NCI-H2196 (cell line): ENCODE data around the gene CDK14.

Experiments used
- DNase-seq: peaks from one replicate; lab custom pipeline; 2025; ENCODE audit not compliant: unreplicated experiment; lab: John Stamatoyannopoulos, UW

CDK14 gene

DNA sequence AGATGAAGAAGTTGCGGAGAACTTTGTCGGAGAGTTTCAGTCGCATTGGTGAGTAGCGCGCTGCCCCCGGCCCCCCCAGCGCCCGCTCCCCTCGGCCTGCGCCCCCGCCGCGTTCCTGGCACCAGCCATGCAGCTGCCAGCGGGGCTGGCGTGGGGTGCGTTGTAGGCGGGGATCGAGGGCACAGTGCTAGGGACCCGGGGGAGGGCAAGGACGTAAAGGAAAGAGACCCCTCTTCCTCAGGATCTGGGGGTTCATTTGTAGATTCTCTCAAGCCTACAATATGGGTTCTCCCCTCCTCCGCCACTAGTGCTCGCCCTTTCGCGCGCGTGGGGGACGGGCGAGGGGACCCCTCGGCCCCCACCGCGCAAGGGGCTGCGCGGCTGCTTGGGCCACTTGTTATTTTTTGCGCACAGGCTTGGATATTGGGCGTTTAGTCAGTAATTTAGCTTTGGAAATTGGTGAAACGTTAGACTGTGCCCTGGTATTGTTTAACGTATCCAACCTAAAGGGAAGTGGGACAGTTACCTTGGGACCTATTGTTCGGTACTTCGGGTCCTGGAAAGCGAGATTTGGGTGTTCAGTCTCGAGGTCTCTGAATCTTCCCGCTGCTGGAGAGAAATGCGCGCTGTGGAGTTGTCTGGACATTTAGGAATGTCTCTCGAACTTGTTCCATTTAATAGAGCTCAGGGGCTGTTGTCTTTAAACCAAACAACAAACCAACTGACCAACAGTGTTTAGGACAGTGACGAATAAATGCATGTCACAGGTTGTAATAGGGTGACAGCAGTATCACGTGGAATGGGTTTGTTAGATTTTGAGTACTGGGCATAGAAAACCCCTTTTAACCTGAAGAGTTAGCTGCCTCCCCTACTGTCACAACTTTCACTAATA, 796 bp downstream of the CDK14 start:
- DNase-seq, result no peak

- no peak for DNase-seq
Measured at GRCh38 chr7:90597563-90598253, 1.6 kb downstream of the CDK14 start.

DNA sequence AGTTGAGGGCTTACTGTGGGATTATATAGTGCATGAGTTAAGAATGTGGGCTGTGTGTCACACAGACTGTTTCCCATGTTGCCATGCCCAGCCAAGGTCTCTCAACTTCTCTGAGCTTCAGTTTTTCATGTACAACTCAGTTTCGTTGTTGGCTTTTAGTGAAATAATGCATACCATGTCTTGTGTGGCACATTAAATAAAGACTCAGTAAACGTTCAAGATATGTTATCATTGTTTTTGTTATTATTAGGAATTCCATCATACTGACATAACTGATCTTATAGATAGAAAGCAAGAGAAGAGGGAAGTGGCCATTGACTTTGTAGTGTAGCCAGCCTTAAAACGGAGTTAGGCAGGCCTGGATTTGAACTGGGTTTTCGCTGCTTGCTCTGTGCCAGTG, 2.9 kb downstream of the CDK14 start:
- no peak for DNase-seq

DNA sequence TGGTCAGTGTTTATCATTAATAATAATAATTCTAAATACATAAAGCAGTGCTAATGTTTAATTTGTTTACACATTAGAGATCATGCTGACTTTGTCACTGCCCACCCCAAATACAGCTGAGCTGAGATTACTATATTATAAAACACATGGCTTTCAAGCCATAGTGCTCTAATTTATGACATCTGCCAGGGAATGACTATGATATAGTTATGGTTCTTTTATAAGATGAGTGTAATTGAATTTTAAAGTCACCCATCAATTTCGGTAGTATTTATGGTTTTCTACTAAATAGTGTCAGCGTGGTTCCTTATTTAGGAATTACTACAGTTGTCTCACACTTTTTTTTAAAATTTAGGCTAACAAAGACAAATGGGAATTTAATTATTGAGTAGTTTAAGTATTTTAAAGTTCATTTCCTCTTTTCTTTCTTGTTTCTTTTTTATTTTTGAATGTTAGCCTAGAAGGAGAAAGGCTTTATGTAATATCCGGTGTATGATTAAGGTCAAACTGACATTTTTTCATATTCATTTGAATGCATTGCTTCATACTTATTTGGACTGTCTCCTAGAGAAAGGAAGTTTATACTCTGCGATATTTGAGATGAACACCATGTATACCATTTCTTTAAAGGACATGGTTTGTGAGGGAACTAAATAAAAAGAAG, 3.9 kb downstream of the CDK14 start:
- DNase-seq, result no peak

DNA sequence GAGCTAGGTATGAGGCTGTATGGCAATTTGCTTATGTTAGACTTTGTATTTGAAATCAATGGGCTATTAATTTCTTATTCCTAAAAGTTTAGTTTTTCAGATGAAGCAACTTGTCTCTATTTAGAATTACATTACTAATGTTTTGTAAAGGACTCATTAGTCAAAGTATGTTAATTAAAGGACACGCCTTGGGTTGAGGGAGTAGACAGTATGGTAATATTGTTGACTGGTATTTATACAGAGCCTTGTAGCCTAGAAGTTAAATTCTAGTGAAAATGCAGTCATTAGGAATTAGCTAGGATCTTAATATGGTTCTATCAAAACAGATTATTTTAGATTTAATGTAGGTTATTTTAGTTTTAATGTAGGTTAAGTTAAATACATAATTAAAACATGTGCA, 6.2 kb downstream of the CDK14 start:
- no peak for DNase-seq

DNA sequence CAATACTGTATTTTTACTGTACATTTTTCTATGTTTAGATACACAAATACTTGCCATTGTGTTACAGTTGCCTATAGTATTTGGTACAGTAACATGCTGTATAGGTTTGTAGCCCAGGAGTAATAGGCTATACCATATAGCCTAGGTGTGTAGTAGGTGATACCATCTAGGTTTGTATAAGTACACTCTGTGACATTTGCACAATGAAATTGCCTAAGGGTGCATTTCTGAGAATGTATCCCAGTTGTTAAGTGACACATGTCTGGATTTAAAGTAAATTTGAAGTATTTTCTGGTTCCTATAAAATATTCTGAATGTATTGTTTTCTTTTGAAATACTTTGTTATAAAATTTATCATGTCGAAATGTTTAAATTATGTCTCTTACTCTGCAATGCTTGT, 7.2 kb downstream of the CDK14 start:
- DNase-seq, result no peak

DNA sequence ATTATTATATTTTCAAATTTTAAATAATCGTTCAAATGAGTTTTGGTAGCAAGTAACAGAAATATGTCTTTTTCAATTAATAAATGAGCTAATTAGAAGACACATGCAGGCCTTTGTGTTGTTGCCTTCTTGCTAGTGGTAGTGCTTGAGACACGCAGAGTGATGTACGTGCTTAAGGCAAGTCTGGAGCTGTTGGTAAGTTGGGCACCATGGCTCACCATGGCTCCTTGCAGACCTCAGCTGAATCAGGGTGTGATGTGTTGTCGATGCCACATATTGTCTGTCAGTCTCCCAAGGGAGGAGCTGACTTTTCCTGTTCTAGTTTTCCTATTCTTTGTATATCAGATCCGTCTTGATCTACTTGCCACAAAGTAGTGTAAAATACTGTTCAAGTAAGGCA, 8.3 kb downstream of the CDK14 start:
- DNase-seq, result no peak

DNA sequence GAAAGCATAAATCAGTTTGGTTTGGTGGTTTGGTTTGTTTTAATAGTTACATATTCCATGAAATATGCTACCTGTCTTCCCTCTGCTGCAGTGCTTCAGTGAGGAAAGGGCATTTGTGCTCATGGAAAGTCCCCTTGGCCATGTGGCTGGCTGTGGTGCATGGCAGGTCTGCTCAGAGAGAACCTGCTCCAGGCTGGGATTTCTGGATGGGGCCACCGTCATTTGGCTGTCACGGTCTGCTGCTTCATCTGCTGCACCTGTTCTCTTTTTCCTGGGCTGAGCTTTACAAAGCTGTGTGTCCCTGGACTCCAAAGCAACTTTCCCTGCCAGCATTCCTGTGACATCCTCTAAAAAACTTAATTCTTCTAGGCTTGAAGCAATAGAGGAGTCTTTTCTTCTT, 8.9 kb downstream of the CDK14 start:
- DNase-seq, result peak; percentile 51

GRCh38 chr7:90607196-90607595, 11.1 kb downstream of the CDK14 start:
- no peak for DNase-seq

- DNase-seq, result no peak
Measured at GRCh38 chr7:90610105-90610504, 14.0 kb downstream of the CDK14 start.

- DNase-seq, result no peak
Measured at GRCh38 chr7:90611115-90611514, 15.0 kb downstream of the CDK14 start.

DNA sequence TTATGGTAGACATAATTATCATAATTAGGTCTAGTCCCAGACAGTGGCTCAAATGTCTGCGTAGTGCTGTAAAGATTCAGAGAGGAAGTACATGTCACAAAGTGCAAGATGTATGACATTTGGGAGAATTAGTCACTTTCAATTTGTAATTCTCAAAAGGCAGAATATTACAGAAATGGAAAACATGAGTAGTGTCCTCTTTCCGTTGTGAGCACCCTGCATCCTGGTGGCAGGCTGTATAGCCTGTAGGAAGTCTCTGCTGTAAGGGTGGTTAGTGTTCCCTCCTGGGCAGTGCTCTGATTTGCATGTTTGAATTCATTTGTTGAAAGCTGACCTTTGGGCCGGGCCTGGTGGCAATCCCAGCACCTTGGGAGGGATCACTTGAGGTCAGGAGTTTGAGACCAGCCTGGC, 17.0 kb downstream of the CDK14 start:
- no peak for DNase-seq

DNA sequence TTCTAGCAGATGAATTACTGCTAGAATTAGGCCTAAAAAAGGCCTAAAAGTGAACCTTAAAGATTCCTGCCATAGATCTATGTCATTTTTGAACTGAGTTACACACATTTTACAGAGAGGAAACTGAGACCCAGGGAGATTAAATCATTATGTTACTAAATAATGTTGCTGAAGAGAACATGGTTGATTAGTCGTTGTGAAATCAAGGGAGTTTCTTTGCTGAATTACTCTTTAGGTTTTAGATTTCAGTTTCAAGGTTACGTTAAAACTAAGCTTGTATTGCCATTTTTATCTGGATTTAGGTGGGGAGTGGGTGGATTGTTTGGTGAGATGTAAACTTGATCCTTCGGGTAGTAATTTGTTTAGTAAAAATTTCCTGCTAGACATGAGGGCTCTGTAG, 21.3 kb downstream of the CDK14 start:
- DNase-seq, result no peak

- DNase-seq, result no peak
Measured at GRCh38 chr7:90618876-90619275, 22.8 kb downstream of the CDK14 start.

GRCh38 chr7:90621125-90621746, 25.1 kb downstream of the CDK14 start:
- DNase-seq, result no peak

- no peak for DNase-seq
Measured at GRCh38 chr7:90621747-90622140, 25.6 kb downstream of the CDK14 start.

GRCh38 chr7:90622670-90623069, 26.5 kb downstream of the CDK14 start:
- DNase-seq, result no peak

GRCh38 chr7:90624225-90624911, 28.2 kb downstream of the CDK14 start:
- DNase-seq, result no peak

- no peak for DNase-seq
Measured at GRCh38 chr7:90625051-90625450, 28.9 kb downstream of the CDK14 start.

GRCh38 chr7:90625562-90625961, 29.4 kb downstream of the CDK14 start:
- DNase-seq, result no peak

DNA sequence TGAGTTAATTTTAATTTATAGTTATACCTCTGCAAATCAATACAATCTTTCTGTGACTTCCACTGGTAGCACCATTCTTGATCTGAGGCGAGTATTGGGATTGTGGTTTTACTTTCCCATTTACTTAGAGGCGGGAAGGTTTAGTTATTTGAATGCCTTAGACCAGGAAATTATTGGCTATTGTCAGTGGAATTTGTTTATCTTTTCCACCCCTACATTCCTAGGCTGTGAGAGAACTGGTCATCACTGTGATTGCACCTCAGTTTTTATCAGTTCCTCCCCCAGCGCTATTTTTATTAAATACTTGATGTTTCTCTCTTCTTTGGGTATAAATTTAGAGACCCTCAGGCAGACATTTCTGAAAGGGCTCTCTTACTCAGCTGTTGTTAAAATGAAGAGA, 29.9 kb downstream of the CDK14 start:
- DNase-seq, result no peak
